Measurements from ENCODE around the gene SYNPO2. TPM values are rescaled to one million over a fixed set of nuclear protein-coding genes. Genes with fewer than 3 reads are reported as not detected.
"Not testable (repeated sequence)": the region's sequence is repeated elsewhere in the genome, so short reads cannot be mapped to it uniquely, and the experiment has no call there.

The SYNPO2 gene
- polyA plus RNA-seq, 3 donors from 2014 or later: 0.08 to 0.13 TPM; not detected in 1

DNA sequence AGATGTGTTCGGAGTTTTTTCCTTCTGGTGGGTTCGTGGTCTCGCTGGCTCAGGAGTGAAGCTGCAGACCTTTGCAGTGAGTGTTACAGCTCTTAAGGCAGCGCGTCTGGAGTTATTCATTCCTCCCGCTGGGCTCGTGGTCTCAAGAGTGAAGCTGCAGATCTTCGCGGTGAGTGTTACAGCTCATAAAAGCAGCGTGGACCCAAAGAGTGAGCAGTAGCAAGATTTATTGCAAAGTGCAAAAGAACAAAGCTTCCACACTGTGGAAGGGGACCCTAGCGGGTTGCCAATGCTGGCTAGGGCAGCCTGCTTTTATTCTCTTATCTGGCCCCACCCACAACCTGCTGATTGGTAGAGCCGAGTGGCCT lies 87.5 kb downstream of the SYNPO2 start:
- DNase-seq; H3K4me3 Mint-ChIP-seq; H3K4me1 Mint-ChIP-seq; H3K9me3 Mint-ChIP-seq; H3K27me3 Mint-ChIP-seq (ENCODE audit: low read depth in 3 of 3); H3K27ac Mint-ChIP-seq; H3K36me3 Mint-ChIP-seq: not testable (repeated sequence)

DNA sequence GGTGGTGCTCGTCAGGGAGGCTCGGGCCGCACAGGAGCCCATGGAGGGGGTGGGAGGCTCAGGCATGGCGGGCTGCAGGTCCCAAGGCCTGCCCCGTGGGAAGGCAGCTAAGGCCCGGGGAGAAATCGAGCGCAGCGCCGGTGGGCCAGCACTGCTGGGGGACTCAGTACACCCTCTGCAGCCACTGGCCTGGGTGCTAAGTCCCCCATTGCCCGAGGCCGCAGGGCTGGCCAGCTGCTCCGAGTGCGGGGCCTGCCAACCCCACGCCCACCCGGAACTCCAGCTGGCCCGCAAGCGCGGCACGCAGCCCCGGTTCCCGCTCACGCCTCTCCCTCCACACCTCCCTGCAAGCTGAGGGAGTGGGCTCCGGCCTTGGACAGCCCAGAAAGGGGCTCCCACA lies 88.4 kb downstream of the SYNPO2 start:
- H3K9me3 Mint-ChIP-seq; H3K4me1 Mint-ChIP-seq; H3K4me3 Mint-ChIP-seq; H3K36me3 Mint-ChIP-seq; H3K27ac Mint-ChIP-seq; H3K27me3 Mint-ChIP-seq (ENCODE audit: low read depth in 3 of 3); DNase-seq: not testable (repeated sequence)

DNA sequence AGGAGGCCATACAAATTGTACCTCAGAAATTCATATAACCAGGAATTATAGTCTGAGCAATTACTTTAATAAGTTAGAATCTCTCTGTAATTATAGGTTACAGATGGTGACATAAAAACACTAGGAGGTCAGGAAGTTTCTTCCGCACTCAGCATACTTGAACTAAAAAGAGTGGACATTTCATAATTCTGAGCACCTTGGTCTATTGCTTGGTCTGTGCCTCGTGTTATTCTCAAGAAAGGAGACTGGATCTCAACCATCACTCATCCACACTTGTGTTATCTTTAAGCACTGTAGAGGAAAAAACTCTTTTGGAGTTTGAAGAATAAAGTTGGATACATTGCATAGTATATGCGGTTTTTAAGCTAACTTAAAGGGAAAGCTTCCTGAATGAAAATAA lies 91.1 kb downstream of the SYNPO2 start:
- Mint-ChIP-seq H3K4me3 (no peak overlapping the region), H3K27ac (no peak overlapping the region), H3K9me3 (no peaks in the 10 kb centered on the region), H3K4me1 (no peaks in the 10 kb centered on the region), H3K36me3 (no peaks in the 10 kb centered on the region), H3K27me3 (ENCODE audit: low read depth in 3 of 3) (peaks cover 3 to 5% (median 4%) of the 10 kb centered on the region in 3 donors)
- no peak for DNase-seq

DNA sequence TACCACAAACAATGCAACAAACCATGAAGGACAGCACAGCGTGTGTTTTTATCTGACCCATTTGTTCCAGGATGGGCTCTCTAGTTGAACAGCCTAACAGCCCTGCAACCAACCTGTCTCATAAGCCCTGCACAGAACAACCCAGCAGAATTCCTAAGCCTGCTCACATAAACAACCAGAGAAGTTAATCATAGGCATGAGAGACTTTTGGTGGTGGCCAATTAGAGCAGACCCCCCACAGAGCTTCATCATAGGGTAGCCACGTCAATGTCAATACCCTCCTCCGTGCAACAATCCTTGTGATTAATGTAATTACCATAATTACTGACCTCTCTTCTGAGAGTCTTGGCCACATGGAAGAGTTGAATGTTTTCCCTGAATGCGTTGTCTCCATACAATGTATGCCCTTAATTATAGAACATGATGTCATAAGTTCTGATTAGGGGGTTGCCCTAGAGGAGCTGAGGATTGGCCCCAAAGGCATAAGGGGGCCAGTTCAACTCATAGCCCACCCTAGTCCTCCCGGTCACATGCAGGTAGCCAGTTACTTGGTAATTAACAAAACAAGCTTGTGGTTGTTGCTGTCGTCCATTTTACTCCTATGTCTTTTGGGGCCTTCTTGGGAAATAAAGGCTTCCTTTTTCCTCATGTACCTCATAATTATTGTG lies 92.7 kb downstream of the SYNPO2 start:
- no peak overlapping the region for H3K4me3 Mint-ChIP-seq
- H3K36me3 Mint-ChIP-seq: no peaks in the 10 kb centered on the region
- no peaks in the 10 kb centered on the region for H3K9me3 Mint-ChIP-seq
- peaks cover 2 to 8% (median 3%) of the 10 kb centered on the region in 3 donors for H3K27me3 Mint-ChIP-seq (ENCODE audit: low read depth in 3 of 3)
- H3K4me1 Mint-ChIP-seq: no peaks in the 10 kb centered on the region
- H3K27ac Mint-ChIP-seq: no peak overlapping the region
- no peak for DNase-seq

DNA sequence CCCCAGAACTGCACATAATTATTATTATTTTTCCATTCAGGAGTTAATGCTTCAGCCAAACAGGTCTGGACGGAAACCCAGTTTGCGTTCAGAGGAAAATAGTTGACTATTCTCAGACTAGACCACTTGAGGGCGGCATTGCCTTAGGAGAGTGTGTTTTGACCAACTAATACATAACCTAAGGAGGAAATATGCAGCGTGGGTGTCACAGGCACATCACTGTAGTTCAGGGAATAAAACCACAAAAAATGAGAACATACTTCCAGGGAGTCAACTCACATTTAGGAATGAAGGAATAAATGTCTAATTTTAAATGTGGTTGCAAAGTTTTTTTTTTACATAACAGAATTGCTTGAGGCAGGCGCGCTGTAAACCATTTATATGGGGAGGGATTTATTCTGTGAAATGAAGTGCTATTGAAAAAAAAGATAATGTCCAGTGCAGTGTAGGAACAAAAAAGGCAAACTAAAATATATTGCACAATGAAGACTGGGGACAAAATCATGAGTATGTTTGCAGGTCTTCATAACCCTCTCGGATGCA lies 93.3 kb downstream of the SYNPO2 start:
- Mint-ChIP-seq H3K27me3 (ENCODE audit: low read depth in 3 of 3) (peaks cover 2 to 8% (median 5%) of the 10 kb centered on the region in 3 donors), H3K4me3 (no peak overlapping the region), H3K36me3 (no peaks in the 10 kb centered on the region), H3K27ac (no peak overlapping the region), H3K9me3 (no peaks in the 10 kb centered on the region), H3K4me1 (no peaks in the 10 kb centered on the region)
- DNase-seq: peak; percentile 19 to 26 (median 23)

DNA sequence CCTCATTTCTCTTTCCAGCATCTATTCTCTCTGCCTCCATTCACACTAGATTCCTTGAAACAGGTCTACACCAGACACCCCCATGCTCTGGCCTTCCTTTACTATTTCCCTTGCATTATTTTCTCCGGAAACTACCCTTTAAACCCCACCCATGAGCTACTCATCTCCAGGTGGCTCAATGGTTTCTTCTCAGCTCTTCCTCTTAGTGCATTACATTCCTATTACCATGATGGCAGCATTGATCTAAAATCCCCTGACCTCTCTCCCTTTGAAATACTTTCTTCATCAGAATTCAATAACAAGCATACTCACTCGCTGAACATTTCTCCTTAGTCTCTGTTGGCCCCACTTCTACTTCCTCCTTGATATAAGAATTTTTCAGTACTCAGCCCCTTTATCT lies 94.6 kb downstream of the SYNPO2 start:
- Mint-ChIP-seq H3K36me3 (no peaks in the 10 kb centered on the region), H3K27ac (no peak overlapping the region), H3K4me1 (no peaks in the 10 kb centered on the region), H3K27me3 (ENCODE audit: low read depth in 3 of 3) (peaks cover 2 to 8% (median 5%) of the 10 kb centered on the region in 3 donors), H3K9me3 (no peaks in the 10 kb centered on the region), H3K4me3 (no peak overlapping the region)
- no peak for DNase-seq

DNA sequence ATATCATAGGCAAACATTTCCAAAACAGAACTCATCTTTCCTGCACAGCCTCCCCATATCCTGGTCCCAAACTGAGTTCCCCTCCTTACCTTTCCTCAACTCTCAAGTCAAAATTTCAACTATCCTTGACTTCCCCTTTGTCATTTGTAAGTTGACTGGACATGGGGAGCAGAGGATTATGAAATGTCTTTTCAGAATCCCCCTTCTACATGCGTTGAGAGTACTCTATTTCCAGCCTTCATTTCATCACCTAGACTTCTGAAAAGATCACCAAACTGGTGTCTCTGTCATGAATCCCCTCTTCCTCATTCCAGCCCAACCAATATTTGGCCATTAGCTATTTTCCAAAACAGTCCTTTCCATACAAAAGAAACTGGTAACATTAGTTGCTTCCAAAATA lies 95.2 kb downstream of the SYNPO2 start:
- Mint-ChIP-seq H3K36me3 (no peaks in the 10 kb centered on the region), H3K4me3 (no peak overlapping the region), H3K27me3 (ENCODE audit: low read depth in 3 of 3) (peaks cover 2 to 8% (median 5%) of the 10 kb centered on the region in 3 donors), H3K27ac (no peak overlapping the region), H3K4me1 (no peaks in the 10 kb centered on the region), H3K9me3 (no peaks in the 10 kb centered on the region)
- DNase-seq: no peak

DNA sequence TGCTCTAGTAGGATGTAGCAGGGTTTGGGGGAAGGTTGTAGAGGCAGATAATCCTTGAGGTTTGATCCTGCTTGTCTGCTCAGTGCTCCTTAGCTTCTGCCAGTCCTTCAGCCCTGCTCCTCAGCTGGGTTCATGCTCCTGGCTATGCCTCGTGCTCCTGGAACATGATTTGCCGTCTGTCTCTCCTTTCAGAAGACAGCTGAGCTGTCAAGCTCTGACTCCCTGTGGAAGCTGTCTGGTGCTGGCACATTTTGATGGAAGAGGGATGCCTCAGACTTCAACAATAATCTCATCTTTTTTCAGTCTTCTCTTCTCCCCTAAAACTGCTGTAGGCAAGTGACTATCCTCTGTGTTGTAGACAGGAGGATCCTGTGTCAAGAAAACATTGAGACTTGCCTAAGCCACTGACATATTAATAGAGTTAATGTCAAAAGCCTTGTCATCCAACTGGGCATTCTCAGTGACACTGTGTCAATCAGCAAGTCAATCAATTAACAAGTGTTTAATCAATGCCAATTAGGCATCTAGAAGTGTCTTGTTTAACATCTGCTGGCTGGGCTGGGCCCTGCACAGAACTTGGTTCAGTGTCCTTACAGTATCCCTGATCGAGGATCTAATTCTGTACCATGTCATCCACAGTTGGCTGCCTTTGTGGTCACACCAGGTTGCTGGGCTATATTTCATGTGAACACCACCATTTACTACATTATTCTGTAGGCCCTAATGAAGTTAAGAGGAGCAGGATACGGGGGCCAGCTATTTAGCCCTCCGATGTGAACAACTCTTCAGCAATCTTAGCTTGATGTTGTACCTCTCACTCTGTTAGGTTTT lies 96.7 kb downstream of the SYNPO2 start:
- Mint-ChIP-seq H3K27me3 (ENCODE audit: low read depth in 3 of 3) (peaks cover 3 to 5% (median 4%) of the 10 kb centered on the region in 3 donors), H3K9me3 (no peaks in the 10 kb centered on the region), H3K4me3 (no peak overlapping the region), H3K4me1 (no peaks in the 10 kb centered on the region), H3K36me3 (no peaks in the 10 kb centered on the region), H3K27ac (no peak overlapping the region)
- DNase-seq: no peak

DNA sequence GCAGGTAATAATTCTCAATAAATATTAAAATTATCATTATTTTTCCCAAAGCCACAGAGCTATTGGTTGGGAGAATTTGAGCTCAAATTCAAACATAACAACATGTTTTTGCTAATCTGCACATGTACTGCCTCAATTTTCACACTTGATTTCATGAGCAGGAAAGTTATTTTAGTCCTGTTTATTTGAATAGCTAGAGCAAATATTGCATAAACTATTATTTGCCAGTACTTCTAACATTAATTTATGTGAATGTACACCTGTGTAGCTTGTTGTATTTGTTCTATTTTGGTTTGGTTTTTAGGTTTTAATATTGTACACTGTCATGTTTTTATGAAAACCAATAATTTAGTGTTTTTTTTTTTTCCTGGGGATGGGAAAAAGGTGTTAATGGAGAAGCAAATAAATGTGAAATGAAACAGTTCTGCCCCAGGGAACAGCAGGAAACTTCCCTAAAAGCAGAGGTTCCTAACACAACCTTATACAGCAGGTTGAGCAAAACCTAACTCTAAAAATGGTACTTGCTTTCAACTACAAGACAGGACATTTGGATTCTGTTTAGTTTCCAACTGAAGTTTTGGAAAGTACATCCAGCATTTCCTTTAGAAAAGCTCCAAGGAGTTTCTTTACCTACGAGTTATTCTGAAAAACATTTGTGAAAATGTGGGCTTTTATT lies 99.4 kb downstream of the SYNPO2 start:
- Mint-ChIP-seq H3K4me1 (no peaks in the 10 kb centered on the region), H3K36me3 (no peaks in the 10 kb centered on the region), H3K27ac (no peak overlapping the region), H3K9me3 (no peaks in the 10 kb centered on the region), H3K27me3 (ENCODE audit: low read depth in 3 of 3) (peaks cover 1 to 7% (median 3%) of the 10 kb centered on the region in 3 donors), H3K4me3 (no peak overlapping the region)
- no peak for DNase-seq

DNA sequence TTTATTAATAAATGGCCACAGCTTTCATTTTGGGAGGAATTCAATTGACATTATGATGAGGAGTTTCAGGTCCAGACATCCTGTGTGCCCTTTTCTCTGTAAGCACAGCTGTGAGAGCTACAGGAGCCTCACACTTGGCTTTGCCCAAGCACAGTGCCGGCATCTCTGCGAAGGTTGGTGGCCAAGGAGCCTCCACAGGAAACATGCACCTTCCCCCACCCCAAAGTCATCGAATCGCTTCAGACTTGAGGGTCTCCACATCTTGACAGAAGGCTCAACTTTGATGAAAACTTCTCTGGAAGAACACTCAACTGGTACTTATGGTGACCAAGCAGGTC lies 100.0 kb downstream of the SYNPO2 start:
- DNase-seq: no peak
- H3K27ac Mint-ChIP-seq: no peak overlapping the region
- H3K4me1 Mint-ChIP-seq: no peaks in the 10 kb centered on the region
- H3K9me3 Mint-ChIP-seq: no peaks in the 10 kb centered on the region
- H3K36me3 Mint-ChIP-seq: no peaks in the 10 kb centered on the region
- no peak overlapping the region for H3K4me3 Mint-ChIP-seq
- peaks cover 1 to 6% (median 3%) of the 10 kb centered on the region in 3 donors for H3K27me3 Mint-ChIP-seq (ENCODE audit: low read depth in 3 of 3)

DNA sequence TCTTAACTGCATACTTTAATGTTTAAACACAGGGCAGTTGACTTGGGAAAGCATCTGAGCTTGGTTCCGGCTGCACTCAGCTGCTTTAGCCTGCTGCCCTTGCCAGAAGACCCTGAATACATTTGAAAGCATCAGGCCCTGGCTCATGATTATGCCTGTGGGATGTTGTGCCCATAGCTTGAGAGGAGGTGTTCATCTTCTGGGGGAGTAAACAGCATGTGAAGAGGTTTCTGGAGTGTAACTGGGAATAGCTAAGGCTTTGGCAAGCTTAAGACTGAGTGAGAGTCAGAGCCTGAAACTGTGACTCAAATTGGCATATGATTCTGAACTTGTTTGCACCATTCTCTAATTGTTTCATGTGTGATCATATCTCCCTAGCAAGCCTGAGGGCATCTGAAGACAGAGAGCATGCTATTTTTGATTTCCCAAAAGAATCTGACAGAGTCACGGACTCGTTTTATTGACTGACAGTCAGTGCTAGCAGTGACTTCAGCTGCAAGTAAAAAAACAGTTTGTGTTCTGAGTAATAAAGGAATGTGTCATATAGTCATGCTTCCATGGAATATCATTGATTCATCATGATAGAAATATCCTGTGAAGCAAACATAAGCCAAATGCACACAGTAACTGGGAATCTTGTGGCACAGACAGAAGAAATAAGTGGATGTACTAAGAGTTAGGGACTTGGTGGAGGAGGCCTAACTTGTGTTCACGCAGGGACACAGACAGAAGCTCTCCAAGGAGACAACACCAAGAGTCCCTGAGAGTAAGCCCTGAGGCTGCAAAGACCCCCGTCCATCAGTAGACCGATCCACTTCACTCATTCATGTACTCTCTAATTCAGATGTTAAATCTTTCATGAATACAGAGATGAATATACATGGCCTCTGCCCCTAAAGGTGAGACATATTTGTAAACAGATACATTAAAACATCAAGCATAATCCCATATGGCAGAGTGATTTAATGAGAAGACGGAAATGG lies 100.7 kb downstream of the SYNPO2 start:
- Mint-ChIP-seq H3K27me3 (ENCODE audit: low read depth in 3 of 3) (peaks cover 1 to 6% (median 3%) of the 10 kb centered on the region in 3 donors), H3K4me3 (no peak overlapping the region), H3K4me1 (no peaks in the 10 kb centered on the region), H3K9me3 (no peaks in the 10 kb centered on the region), H3K27ac (no peak overlapping the region), H3K36me3 (no peaks in the 10 kb centered on the region)
- no peak for DNase-seq

DNA sequence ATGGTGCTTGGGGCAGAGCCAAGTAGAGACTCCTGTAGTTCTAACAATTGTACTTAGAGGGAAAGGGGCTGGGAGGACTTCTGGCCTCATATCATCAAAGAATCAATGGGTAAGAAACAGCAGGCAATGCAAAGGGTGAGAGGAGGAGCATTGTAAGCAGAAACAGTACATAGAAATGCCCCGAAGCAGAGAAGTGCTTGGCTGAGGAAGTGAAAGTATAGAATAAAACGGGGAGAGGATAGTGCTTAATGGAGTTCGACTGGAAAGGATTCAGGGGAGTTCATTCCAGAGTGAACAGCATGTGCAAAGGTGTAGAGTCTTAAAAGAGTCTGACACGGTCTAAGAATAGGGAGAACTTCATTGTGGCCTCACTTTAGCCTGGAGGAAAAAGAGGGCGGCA lies 103.0 kb downstream of the SYNPO2 start:
- Mint-ChIP-seq H3K9me3 (no peaks in the 10 kb centered on the region), H3K36me3 (no peaks in the 10 kb centered on the region), H3K27me3 (ENCODE audit: low read depth in 3 of 3) (peaks cover 0 to 5% (median 1%) of the 10 kb centered on the region in 3 donors)

DNA sequence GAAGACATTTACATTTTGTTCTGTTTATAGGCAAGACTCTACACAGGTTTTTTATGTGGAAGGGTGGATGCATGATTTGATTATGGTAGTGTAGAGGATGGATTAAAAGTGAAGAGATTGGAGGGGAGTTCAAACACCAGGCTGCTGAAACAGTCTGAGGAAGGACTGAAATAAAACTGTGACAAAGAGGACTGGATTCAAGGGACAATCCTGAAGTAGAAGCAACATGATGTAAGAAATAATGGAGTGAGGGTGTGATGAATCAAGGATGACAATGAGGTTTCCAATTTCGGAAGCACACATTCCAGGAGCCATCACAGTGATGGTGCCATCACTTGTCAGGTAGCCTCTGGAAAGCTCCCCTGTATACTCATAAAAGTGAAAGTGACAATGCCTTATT lies 103.5 kb downstream of the SYNPO2 start:
- Mint-ChIP-seq H3K27me3 (ENCODE audit: low read depth in 3 of 3) (peaks cover 0 to 5% (median 1%) of the 10 kb centered on the region in 3 donors), H3K4me1 (no peaks in the 10 kb centered on the region), H3K4me3 (no peak overlapping the region), H3K27ac (no peak overlapping the region), H3K9me3 (no peaks in the 10 kb centered on the region), H3K36me3 (no peaks in the 10 kb centered on the region)
- DNase-seq: no peak

More for the DNA sequence above, 103.0 kb downstream of the SYNPO2 start:
- DNase-seq: no peak
- H3K4me3 Mint-ChIP-seq: no peak overlapping the region
- no peak overlapping the region for H3K27ac Mint-ChIP-seq
- H3K4me1 Mint-ChIP-seq: no peaks in the 10 kb centered on the region

All from immature natural killer cell (primary cell).